Stimulated activated naive CD8-positive, alpha-beta T cell treated with anti-CD3 and anti-CD28 coated beads, Interleukin-15, Interleukin-2, amounts not matched to agents 100 ng/mL and 50 ng/mL, for 24 hours (primary cell): Measurements from ENCODE around the gene REX1BD.

ENCODE experiments used
- H3K27ac Mint-ChIP-seq: one replicate; pipeline ENCODE4 v1.8.0; 2021; ENCODE audit warnings: mild to moderate bottlenecking, mixed read lengths
- H3K27me3 Mint-ChIP-seq: one replicate; pipeline ENCODE4 v1.8.0; 2021; ENCODE audit warnings: mixed read lengths
- H3K36me3 Mint-ChIP-seq: one replicate; pipeline ENCODE4 v1.8.0; 2021; ENCODE audit warnings: low read depth, mixed read lengths
- H3K4me1 Mint-ChIP-seq: one replicate; pipeline ENCODE4 v1.8.0; 2021; ENCODE audit warnings: low read depth, mixed read lengths
- H3K4me3 Mint-ChIP-seq: one replicate; pipeline ENCODE4 v1.8.0; 2021; ENCODE audit warnings: mild to moderate bottlenecking, mixed read lengths
- H3K9me3 Mint-ChIP-seq: one replicate; pipeline ENCODE4 v1.8.0; 2021; ENCODE audit warnings: mixed read lengths

The REX1BD gene

GRCh38 chr19:18605196-18605545 lies 16.6 kb downstream of the REX1BD start:
- Mint-ChIP-seq H3K36me3 (no peaks in the 10 kb centered on the region), H3K27ac (no peak overlapping the region), H3K27me3 (peaks cover 62% of the 10 kb centered on the region), H3K4me1 (peaks cover 11% of the 10 kb centered on the region), H3K9me3 (no peaks in the 10 kb centered on the region), H3K4me3 (peak overlapping the region; percentile 47)

- H3K9me3 Mint-ChIP-seq, result no peaks in the 10 kb centered on the region
- H3K27me3 Mint-ChIP-seq, result peaks cover 65% of the 10 kb centered on the region
- H3K36me3 Mint-ChIP-seq, result no peaks in the 10 kb centered on the region
- no peak overlapping the region for H3K27ac Mint-ChIP-seq
- peaks cover 11% of the 10 kb centered on the region for H3K4me1 Mint-ChIP-seq
- peak overlapping the region; percentile 47 for H3K4me3 Mint-ChIP-seq
Measured at GRCh38 chr19:18605546-18606280, 17.1 kb downstream of the REX1BD start.

- H3K4me3 Mint-ChIP-seq, result no peak within 1 kb of the TSS
Measured at GRCh38 chr19:18606281-18607225, 18.0 kb downstream of the REX1BD start, which contains the start of gene CRLF1. Gene CRLF1 (minus strand): TSS chr19:18606799. CDS start chr19:18606656, 143 bp downstream.

GRCh38 chr19:18607226-18608101 lies 18.9 kb downstream of the REX1BD start:
- no peaks in the 10 kb centered on the region for H3K9me3 Mint-ChIP-seq
- H3K4me3 Mint-ChIP-seq, result no peak overlapping the region
- H3K27me3 Mint-ChIP-seq, result peaks cover 68% of the 10 kb centered on the region
- H3K27ac Mint-ChIP-seq, result no peak overlapping the region
- no peaks in the 10 kb centered on the region for H3K36me3 Mint-ChIP-seq
- peaks cover 22% of the 10 kb centered on the region for H3K4me1 Mint-ChIP-seq

More at GRCh38 chr19:18606281-18607225, 18.0 kb downstream of the REX1BD start, which contains the start of gene CRLF1:
- Mint-ChIP-seq H3K27me3 (peaks cover 68% of the 10 kb centered on the region), H3K4me1 (peaks cover 15% of the 10 kb centered on the region), H3K9me3 (no peaks in the 10 kb centered on the region), H3K36me3 (no peaks in the 10 kb centered on the region), H3K27ac (no peak within 1 kb of the TSS)

GRCh38 chr19:18608102-18608804 lies 19.7 kb downstream of the REX1BD start:
- peaks cover 22% of the 10 kb centered on the region for H3K4me1 Mint-ChIP-seq
- no peak overlapping the region for H3K27ac Mint-ChIP-seq
- H3K4me3 Mint-ChIP-seq, result no peak overlapping the region
- peaks cover 63% of the 10 kb centered on the region for H3K27me3 Mint-ChIP-seq
- H3K36me3 Mint-ChIP-seq, result no peaks in the 10 kb centered on the region
- H3K9me3 Mint-ChIP-seq, result no peaks in the 10 kb centered on the region

GRCh38 chr19:18608805-18609716 lies 20.5 kb downstream of the REX1BD start:
- Mint-ChIP-seq H3K4me3 (no peak overlapping the region), H3K27ac (no peak overlapping the region), H3K9me3 (no peaks in the 10 kb centered on the region)

GRCh38 chr19:18609717-18610051 lies 21.1 kb downstream of the REX1BD start:
- Mint-ChIP-seq H3K4me3 (no peak overlapping the region), H3K36me3 (no peaks in the 10 kb centered on the region), H3K9me3 (no peaks in the 10 kb centered on the region), H3K27ac (no peak overlapping the region), H3K4me1 (peaks cover 23% of the 10 kb centered on the region), H3K27me3 (peaks cover 68% of the 10 kb centered on the region)

More at GRCh38 chr19:18608805-18609716, 20.5 kb downstream of the REX1BD start:
- H3K4me1 Mint-ChIP-seq, result peaks cover 23% of the 10 kb centered on the region
- peaks cover 67% of the 10 kb centered on the region for H3K27me3 Mint-ChIP-seq
- H3K36me3 Mint-ChIP-seq, result no peaks in the 10 kb centered on the region

GRCh38 chr19:18610245-18610555 lies 21.6 kb downstream of the REX1BD start:
- Mint-ChIP-seq H3K27me3 (peaks cover 68% of the 10 kb centered on the region), H3K27ac (no peak overlapping the region), H3K9me3 (no peaks in the 10 kb centered on the region), H3K36me3 (no peaks in the 10 kb centered on the region), H3K4me3 (no peak overlapping the region), H3K4me1 (peaks cover 23% of the 10 kb centered on the region)

- peaks cover 66% of the 10 kb centered on the region for H3K27me3 Mint-ChIP-seq
- no peak overlapping the region for H3K4me3 Mint-ChIP-seq
- no peak overlapping the region for H3K27ac Mint-ChIP-seq
- no peaks in the 10 kb centered on the region for H3K9me3 Mint-ChIP-seq
- H3K36me3 Mint-ChIP-seq, result no peaks in the 10 kb centered on the region
- peaks cover 19% of the 10 kb centered on the region for H3K4me1 Mint-ChIP-seq
Measured at GRCh38 chr19:18610556-18611326, 22.1 kb downstream of the REX1BD start.

GRCh38 chr19:18611327-18612050 lies 22.9 kb downstream of the REX1BD start:
- Mint-ChIP-seq H3K9me3 (no peaks in the 10 kb centered on the region), H3K4me3 (peak overlapping the region; percentile 54), H3K27me3 (peaks cover 72% of the 10 kb centered on the region), H3K27ac (no peak overlapping the region), H3K4me1 (peaks cover 19% of the 10 kb centered on the region), H3K36me3 (no peaks in the 10 kb centered on the region)

- Mint-ChIP-seq H3K4me1 (peaks cover 19% of the 10 kb centered on the region), H3K27me3 (peaks cover 73% of the 10 kb centered on the region), H3K9me3 (no peaks in the 10 kb centered on the region), H3K4me3 (peak overlapping the region; percentile 54), H3K36me3 (no peaks in the 10 kb centered on the region), H3K27ac (no peak overlapping the region)
Measured at GRCh38 chr19:18612051-18612771, 23.6 kb downstream of the REX1BD start.
